Mammary epithelial cell (primary cell): Measurements from ENCODE around the gene LCN15.

Source experiments
- CTCF ChIP-seq, 2 donors: IDR thresholded peaks in 1 of 2; conservative IDR thresholded peaks in 1 of 2; 2 replicates each; pipeline ENCODE4 v1.5.1; 2011 to 2012; ENCODE audit warnings: inconsistent platforms in 2 of 2, low read length in 2 of 2, mild to moderate bottlenecking in 2 of 2, control low read depth in 1 of 2, low read depth in 1 of 2; ENCODE audit not compliant: insufficient read depth in 1 of 2; ENCODE audit errors: extremely low read depth in 1 of 2
- EZH2 ChIP-seq: IDR thresholded peaks from 2 replicates; pipeline ENCODE4 v1.6.1; 2012; ENCODE audit warnings: low read length, inconsistent platforms, borderline replicate concordance

- TF ChIP-seq CTCF (conservative IDR thresholded peaks at IDR 0.05 in 1 of 2, IDR thresholded peaks at IDR 0.05 in 1 of 2; ENCODE audit: extremely low read depth in 1 of 2, insufficient read depth in 1 of 2, low read depth in 1 of 2, low read length in 2 of 2) (no peak), EZH2 (no peak)
Measured at GRCh38 chr9:136729144-136729543, 35.2 kb downstream of the LCN15 start.
